Thymus (tissue), 11 donors: ENCODE measurements around the gene IRF2BP2. TPM values are rescaled to one million over a fixed set of nuclear protein-coding genes. Genes with fewer than 3 reads are reported as not detected.

Experiments used
- DNase-seq, 9 donors: peaks; one replicate each; pipeline ENCODE4 v3.0.0-alpha.2; 2013; ENCODE audit warnings: low spot score in 9 of 9, low read depth in 6 of 9, missing footprints in 1 of 9
- H3K27ac ChIP-seq, 2 donors: one replicate each; pipeline ENCODE4 v1.5.1; 2013; ENCODE audit warnings: control low read depth in 1 of 2, low read depth in 1 of 2, low read length in 1 of 2, mild to moderate bottlenecking in 1 of 2, moderate library complexity in 1 of 2
- H3K27me3 ChIP-seq, 2 donors: one replicate each; pipeline ENCODE4 v1.5.1; 2013; ENCODE audit warnings: low read length in 1 of 2; ENCODE audit not compliant: control insufficient read depth in 2 of 2, insufficient read depth in 1 of 2
- H3K36me3 ChIP-seq, 2 donors: one replicate each; pipeline ENCODE4 v1.5.1; 2013; ENCODE audit warnings: low read length in 1 of 2, mild to moderate bottlenecking in 1 of 2, moderate library complexity in 1 of 2; ENCODE audit not compliant: control insufficient read depth in 2 of 2, insufficient read depth in 2 of 2
- H3K4me1 ChIP-seq, 2 donors: one replicate each; pipeline ENCODE4 v1.5.1; 2013; ENCODE audit warnings: low read length in 2 of 2; ENCODE audit not compliant: control insufficient read depth in 2 of 2, insufficient read depth in 2 of 2
- H3K4me3 ChIP-seq, 2 donors: one replicate each; pipeline ENCODE4 v1.5.1; 2013; ENCODE audit warnings: low read length in 2 of 2, control low read depth in 1 of 2, mild to moderate bottlenecking in 1 of 2
- H3K9me3 ChIP-seq, 2 donors: one replicate each; pipeline ENCODE4 v1.5.1; 2013; ENCODE audit warnings: low read length in 1 of 2, mild to moderate bottlenecking in 1 of 2; ENCODE audit not compliant: control insufficient read depth in 2 of 2, insufficient read depth in 1 of 2
- WGBS: extraction: QIAGEN DNeasy Blood & Tissue Kit; methylation state at CpG from one replicate; pipeline ENCODE4 v1.1.7; 2013; 5-methylcytosine and 5-hydroxymethylcytosine counted together
- polyA plus RNA-seq: library from polyadenylated mRNA; stranded (reverse); fragments of 200-250 nt; gene quantifications from one replicate; pipeline ENCODE4 v1.2.3, GENCODE V29; 2013
- total RNA-seq: library from RNA; stranded (reverse); fragments of 120-200 nt; gene quantifications from one replicate; pipeline ENCODE4 v1.2.4, GENCODE V29; 2013
- donor health status: healthy.

The IRF2BP2 gene
- total and polyA plus RNA-seq, 2 donors = 50.1 to 60.3 TPM

GRCh38 chr1:234559152-234559901 lies 50.7 kb downstream of the IRF2BP2 start:
- Histone ChIP-seq H3K27ac (no peak overlapping the region), H3K4me1 (no peaks in the 10 kb centered on the region), H3K36me3 (no peaks in the 10 kb centered on the region), H3K27me3 (no peaks in the 10 kb centered on the region), H3K4me3 (no peak overlapping the region), H3K9me3 (peaks cover 0 to 4% of the 10 kb centered on the region in 2 donors)
- DNase-seq = no peak
- 94% methylated on average over 6 of the region's 6 CpGs for WGBS

DNA sequence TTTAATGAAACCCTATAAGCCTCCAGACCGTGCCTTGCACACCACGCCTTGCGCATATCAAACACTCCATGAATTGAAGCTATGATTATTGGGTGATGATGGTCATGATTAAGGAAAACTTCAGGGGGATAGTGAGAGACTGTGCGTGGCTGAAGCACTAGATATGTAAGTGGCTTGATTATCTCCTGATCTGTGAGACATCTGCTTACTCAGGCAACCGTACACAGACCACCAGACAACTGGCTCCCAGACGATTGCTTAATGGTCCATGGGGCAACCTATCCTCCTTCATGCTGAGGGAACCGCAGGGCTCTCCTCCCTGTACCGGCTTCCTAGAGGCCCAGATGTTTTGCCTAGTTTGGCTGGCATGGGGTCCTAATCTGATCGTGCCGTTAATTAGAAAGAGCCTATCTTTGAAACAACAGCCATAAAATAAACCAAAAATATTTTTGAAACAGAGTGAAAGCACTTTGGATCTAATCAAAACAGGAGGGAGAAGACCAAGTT lies 51.6 kb downstream of the IRF2BP2 start:
- no peak for DNase-seq
- no peak overlapping the region for H3K4me3 ChIP-seq
- no peak overlapping the region for H3K27ac ChIP-seq
- peaks cover 0 to 4% of the 10 kb centered on the region in 2 donors for H3K4me1 ChIP-seq
- no peaks in the 10 kb centered on the region for H3K27me3 ChIP-seq
- 95% methylated on average over 10 of the region's 10 CpGs for WGBS
- H3K9me3 ChIP-seq = peaks cover 0 to 4% of the 10 kb centered on the region in 2 donors
- H3K36me3 ChIP-seq = no peaks in the 10 kb centered on the region

- peaks cover 0 to 4% of the 10 kb centered on the region in 2 donors for H3K9me3 ChIP-seq
- no peak for DNase-seq
- 99% methylated on average over 4 of the region's 4 CpGs for WGBS
- no peak overlapping the region for H3K4me3 ChIP-seq
- no peaks in the 10 kb centered on the region for H3K36me3 ChIP-seq
- no peaks in the 10 kb centered on the region for H3K27me3 ChIP-seq
- H3K27ac ChIP-seq = no peak overlapping the region
- H3K4me1 ChIP-seq = peaks cover 0 to 4% of the 10 kb centered on the region in 2 donors
These were observed 53.6 kb downstream of the IRF2BP2 start for GRCh38 chr1:234556245-234556943.

DNA sequence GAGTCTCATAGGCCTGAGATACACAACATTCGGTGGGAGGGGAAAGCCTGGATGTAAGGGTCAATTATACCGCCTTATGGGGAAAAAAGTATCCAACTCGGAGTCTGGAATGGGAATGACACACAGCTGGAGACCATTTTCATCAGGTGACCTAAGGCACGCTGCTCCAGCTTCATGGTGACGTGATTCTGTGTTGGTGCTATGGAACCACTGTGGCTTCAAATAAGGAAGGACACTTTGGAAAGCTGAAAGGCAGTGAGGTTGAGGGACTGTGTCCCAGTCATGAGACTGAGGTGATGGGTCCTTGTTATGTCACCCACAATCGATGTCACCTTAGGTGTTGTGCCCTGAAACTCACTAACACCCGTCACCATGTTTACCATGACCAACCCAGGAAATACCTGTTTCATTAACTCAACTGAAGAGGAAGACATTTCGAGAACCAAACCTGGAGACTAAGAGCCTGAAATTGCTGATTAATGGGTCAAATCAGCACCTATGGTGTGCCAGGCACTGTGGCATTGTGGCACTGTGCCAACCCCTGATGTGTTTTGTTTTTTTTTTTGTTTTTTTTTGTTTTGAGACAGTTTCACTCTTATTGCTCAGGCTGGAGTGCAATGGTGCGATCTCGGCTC lies 54.5 kb downstream of the IRF2BP2 start:
- H3K27me3 ChIP-seq = no peaks in the 10 kb centered on the region
- no peak for DNase-seq
- no peaks in the 10 kb centered on the region for H3K36me3 ChIP-seq
- H3K4me3 ChIP-seq = no peak overlapping the region
- no peak overlapping the region for H3K27ac ChIP-seq
- H3K4me1 ChIP-seq = peaks cover 0 to 4% of the 10 kb centered on the region in 2 donors
- peaks cover 0 to 4% of the 10 kb centered on the region in 2 donors for H3K9me3 ChIP-seq
- whole genome bisulfite sequencing = 97% methylated on average over 10 of the region's 10 CpGs

DNA sequence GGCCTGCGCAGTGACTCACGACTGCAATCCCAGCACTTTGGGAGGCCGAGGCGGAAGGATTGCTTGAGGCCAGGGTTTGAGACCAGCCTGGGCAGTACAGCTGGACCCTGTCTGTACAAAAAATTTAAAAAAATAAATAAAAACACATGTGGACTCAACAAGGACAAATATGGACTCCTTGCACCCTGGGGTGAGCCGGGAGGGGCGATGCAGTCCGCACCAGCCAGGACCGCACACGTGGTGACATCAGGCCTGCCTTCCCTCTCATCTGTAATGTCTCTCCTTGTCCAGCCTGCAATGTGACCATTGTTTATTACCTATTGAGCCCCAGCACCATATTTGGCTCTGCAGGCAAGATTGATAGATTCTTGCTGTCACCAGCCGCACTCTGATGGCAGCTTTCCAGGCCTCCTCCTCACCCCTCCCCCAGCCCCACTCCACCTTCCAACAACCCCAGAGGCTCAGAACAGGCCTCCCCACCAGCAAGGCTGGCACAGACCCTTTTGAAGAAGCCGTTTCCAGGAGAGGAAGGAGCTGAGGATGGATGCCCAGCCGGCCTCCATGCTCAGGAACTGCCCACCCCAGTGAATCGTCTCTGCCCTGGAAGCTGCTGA lies 55.2 kb downstream of the IRF2BP2 start:
- 94% methylated on average over 13 of the region's 13 CpGs for WGBS
- no peak for DNase-seq
- Histone ChIP-seq H3K4me1 (peaks cover 0 to 4% of the 10 kb centered on the region in 2 donors), H3K27ac (no peak overlapping the region), H3K9me3 (peaks cover 0 to under 1% of the 10 kb centered on the region in 2 donors), H3K36me3 (no peaks in the 10 kb centered on the region), H3K4me3 (no peak overlapping the region), H3K27me3 (no peaks in the 10 kb centered on the region)

Other genes with a start within 250 kb of the IRF2BP2 start
- 40.5 TPM for gene COA6, start 236.7 kb downstream of the IRF2BP2 start, total RNA-seq
- gene COA6, start 236.7 kb downstream of the IRF2BP2 start, polyA plus RNA-seq = 64.3 TPM
- 29.0 TPM for gene TARBP1, start 131.0 kb downstream of the IRF2BP2 start, total RNA-seq
- 66.3 TPM for gene TARBP1, start 131.0 kb downstream of the IRF2BP2 start, polyA plus RNA-seq